ENCODE measurements around the gene PRSS33.

Gene PRSS33

DNA sequence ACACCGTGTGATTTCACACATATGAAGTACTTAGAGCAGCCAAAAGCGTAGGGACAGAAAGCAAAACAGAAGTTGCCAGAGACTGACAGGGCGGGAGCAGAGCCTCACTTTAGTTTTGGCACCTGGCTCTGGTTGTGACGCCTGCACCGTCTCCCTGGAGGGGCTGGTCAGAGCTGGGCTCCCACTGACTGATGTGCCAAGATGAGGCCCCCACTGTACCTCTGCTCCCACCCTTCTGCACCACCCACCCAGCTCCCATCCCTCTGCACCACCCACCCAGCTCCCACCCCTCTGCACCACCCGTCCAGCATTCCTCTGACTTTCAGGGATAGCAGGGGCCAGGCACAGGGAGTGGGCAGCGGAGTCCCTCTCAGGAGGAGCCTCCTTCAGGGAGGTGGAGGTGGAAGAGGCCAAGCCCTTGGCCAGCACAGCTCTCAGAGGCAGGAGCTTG is 26.4 kb upstream of the PRSS33 start:
- Histone ChIP-seq H3K9me3 (ENCODE audit: control insufficient read depth, low read length) (no peaks in the 10 kb centered on the region), H3K27ac (ENCODE audit: insufficient read depth, low read length, poor library complexity, severe bottlenecking) (no peak overlapping the region), H3K4me1 (ENCODE audit: control insufficient read depth, insufficient read depth, low read length, poor library complexity, severe bottlenecking) (no peaks in the 10 kb centered on the region), H3K36me3 (ENCODE audit: control insufficient read depth, insufficient read depth, low read length) (no peaks in the 10 kb centered on the region), H3K4me3 (ENCODE audit: insufficient read depth, low read depth, low read length, poor library complexity, severe bottlenecking) (no peak overlapping the region), H3K27me3 (replicated peaks; ENCODE audit: control insufficient read depth, insufficient read depth, low read length, poor library complexity, severe bottlenecking) (peaks cover under 1% of the 10 kb centered on the region)
- no peak for DNase-seq

DNA sequence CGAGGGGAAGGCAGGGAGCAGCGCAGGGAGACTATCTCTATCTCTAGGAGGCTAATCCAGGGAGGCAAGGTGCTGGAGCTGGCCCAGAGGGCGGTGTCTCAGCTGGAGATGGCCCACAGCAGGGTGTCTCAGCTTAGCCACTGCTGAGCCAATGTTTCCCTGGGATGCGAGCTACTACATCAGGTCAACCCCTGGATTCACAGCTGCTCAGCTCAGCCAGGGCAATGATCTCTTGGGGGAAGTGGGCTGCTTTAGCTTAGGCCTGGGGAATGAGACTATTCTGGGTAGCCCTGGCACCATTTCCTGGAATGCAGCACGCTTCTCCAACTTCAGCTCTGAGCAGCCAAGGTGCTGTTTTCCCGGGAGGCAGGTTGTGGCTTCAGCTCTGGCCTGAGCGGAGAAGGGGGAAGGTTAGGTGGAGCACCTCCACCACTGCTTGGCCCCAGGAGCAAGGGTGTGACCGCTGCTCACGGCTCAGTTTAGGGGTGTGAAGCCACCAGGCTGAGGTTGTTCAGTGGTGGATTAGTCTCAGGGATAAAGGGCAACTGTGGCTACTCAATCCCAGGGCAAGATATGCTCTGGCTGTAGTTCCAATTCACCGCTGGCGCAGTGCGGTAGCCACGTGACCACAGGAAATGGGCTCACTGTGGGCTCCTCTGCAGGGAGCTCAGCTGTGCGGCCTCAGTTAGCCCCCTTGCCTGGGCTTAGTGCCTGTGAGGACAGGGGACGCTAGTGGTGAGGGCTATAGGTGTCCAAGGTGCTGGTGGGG is 24.5 kb upstream of the PRSS33 start:
- no peaks in the 10 kb centered on the region for H3K9me3 ChIP-seq (ENCODE audit: control insufficient read depth, low read length)
- no peak overlapping the region for H3K4me3 ChIP-seq (ENCODE audit: insufficient read depth, low read depth, low read length, poor library complexity, severe bottlenecking)
- H3K27me3 ChIP-seq (replicated peaks; ENCODE audit: control insufficient read depth, insufficient read depth, low read length, poor library complexity, severe bottlenecking) = no peaks in the 10 kb centered on the region
- no peaks in the 10 kb centered on the region for H3K36me3 ChIP-seq (ENCODE audit: control insufficient read depth, insufficient read depth, low read length)
- H3K4me1 ChIP-seq (ENCODE audit: control insufficient read depth, insufficient read depth, low read length, poor library complexity, severe bottlenecking) = no peaks in the 10 kb centered on the region
- DNase-seq = no peak
- H3K27ac ChIP-seq (ENCODE audit: insufficient read depth, low read length, poor library complexity, severe bottlenecking) = no peak overlapping the region

DNA sequence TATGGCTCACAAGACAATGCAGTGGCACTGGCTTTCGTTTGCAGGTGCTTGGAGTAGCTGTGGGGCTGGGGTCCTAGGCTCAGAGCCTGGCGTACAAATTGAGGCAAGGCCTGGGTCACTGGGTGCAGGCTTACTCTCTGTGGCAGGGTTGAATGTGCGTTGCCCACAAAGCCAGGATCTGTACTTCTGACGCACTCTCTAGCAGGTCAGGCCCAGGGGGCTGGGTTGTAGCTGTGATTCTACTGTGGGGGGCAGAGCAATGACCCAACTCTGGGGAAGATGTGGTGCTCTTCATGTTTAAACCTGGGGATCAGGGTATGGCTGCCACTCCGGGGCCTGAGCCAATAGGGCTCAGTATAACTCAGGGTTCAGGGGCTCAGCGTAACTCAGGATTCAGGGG is 23.3 kb upstream of the PRSS33 start:
- Histone ChIP-seq H3K9me3 (ENCODE audit: control insufficient read depth, low read length) (no peaks in the 10 kb centered on the region), H3K36me3 (ENCODE audit: control insufficient read depth, insufficient read depth, low read length) (no peaks in the 10 kb centered on the region), H3K27me3 (replicated peaks; ENCODE audit: control insufficient read depth, insufficient read depth, low read length, poor library complexity, severe bottlenecking) (no peaks in the 10 kb centered on the region), H3K4me3 (ENCODE audit: insufficient read depth, low read depth, low read length, poor library complexity, severe bottlenecking) (no peak overlapping the region), H3K27ac (ENCODE audit: insufficient read depth, low read length, poor library complexity, severe bottlenecking) (no peak overlapping the region), H3K4me1 (ENCODE audit: control insufficient read depth, insufficient read depth, low read length, poor library complexity, severe bottlenecking) (no peaks in the 10 kb centered on the region)
- DNase-seq = no peak

DNA sequence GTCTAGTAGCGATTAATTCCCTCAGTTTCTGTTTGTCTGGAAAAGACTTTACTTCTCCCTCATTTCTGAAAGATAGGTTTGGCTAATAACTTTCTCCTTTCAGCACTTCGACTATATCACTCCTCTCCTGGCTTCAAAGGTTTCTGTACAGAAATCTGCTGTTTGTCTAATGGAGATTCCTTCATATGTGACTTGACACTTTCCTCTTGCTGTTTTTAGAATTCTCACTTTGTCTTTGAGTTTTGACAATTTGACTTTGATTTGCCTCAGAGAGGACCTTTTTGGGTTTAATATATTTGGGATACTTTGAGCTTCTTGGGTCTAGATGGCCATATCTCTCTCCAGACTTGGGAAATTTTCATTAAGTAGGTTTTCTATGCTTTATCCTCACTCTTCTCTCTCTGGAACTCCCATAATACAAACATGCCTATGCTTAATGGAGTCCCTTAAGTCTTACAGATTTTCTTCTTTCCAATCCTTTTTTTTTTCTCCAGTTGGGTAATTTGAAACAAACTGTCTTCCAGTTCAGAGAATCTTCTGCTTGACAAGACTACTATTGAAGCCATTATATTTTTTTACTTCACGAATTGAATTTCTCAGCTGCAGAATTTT is 21.9 kb upstream of the PRSS33 start:
- no peaks in the 10 kb centered on the region for H3K36me3 ChIP-seq (ENCODE audit: control insufficient read depth, insufficient read depth, low read length)
- no peak overlapping the region for H3K4me3 ChIP-seq (ENCODE audit: insufficient read depth, low read depth, low read length, poor library complexity, severe bottlenecking)
- no peak for DNase-seq
- H3K27ac ChIP-seq (ENCODE audit: insufficient read depth, low read length, poor library complexity, severe bottlenecking) = no peak overlapping the region
- no peaks in the 10 kb centered on the region for H3K4me1 ChIP-seq (ENCODE audit: control insufficient read depth, insufficient read depth, low read length, poor library complexity, severe bottlenecking)
- no peaks in the 10 kb centered on the region for H3K27me3 ChIP-seq (replicated peaks; ENCODE audit: control insufficient read depth, insufficient read depth, low read length, poor library complexity, severe bottlenecking)
- peaks cover 2% of the 10 kb centered on the region for H3K9me3 ChIP-seq (ENCODE audit: control insufficient read depth, low read length)

DNA sequence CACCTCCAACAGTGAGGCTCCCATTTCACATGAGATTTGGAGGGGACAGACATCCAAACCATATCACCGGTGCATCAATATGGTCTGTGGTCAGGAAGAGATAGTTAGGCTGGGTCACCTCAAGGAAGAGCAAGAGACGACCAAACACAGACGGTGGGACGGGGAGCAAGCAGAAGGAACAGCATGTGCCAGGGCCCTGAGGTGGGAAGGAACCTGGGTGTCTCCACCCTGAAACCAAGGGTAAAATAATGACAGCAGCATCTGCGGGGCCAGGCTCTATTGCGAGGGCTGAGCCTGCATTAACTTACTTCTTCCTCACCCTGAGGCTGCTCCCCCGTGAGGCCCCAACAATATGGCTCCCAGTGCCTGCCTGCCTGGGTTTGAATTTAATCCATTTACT is 20.8 kb upstream of the PRSS33 start:
- no peaks in the 10 kb centered on the region for H3K36me3 ChIP-seq (ENCODE audit: control insufficient read depth, insufficient read depth, low read length)
- no peak for DNase-seq
- H3K27ac ChIP-seq (ENCODE audit: insufficient read depth, low read length, poor library complexity, severe bottlenecking) = no peak overlapping the region
- no peaks in the 10 kb centered on the region for H3K27me3 ChIP-seq (replicated peaks; ENCODE audit: control insufficient read depth, insufficient read depth, low read length, poor library complexity, severe bottlenecking)
- H3K4me1 ChIP-seq (ENCODE audit: control insufficient read depth, insufficient read depth, low read length, poor library complexity, severe bottlenecking) = no peaks in the 10 kb centered on the region
- H3K9me3 ChIP-seq (ENCODE audit: control insufficient read depth, low read length) = peaks cover 9% of the 10 kb centered on the region
- H3K4me3 ChIP-seq (ENCODE audit: insufficient read depth, low read depth, low read length, poor library complexity, severe bottlenecking) = no peak overlapping the region

DNA sequence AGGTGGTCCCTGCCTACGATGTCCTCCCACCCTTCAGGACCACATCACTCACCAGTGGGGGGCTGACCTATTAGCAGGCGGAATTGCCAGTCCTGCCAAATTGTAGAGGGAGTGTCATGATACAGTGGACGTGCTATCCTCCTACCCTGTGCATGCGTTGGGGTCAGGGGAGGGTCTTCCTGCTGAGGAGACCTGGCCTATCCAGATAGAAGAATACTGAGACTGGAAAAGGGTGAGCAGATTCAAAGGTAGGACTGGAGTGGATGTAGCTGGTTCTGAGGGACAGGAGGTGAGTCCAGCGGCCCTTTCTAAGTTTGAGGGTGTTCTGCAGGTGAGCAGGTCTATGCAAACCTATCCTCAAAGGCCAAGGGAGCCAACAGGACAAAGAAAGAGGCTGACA is 18.9 kb upstream of the PRSS33 start:
- no peak overlapping the region for H3K27ac ChIP-seq (ENCODE audit: insufficient read depth, low read length, poor library complexity, severe bottlenecking)
- H3K36me3 ChIP-seq (ENCODE audit: control insufficient read depth, insufficient read depth, low read length) = no peaks in the 10 kb centered on the region
- no peaks in the 10 kb centered on the region for H3K4me1 ChIP-seq (ENCODE audit: control insufficient read depth, insufficient read depth, low read length, poor library complexity, severe bottlenecking)
- DNase-seq = no peak
- H3K4me3 ChIP-seq (ENCODE audit: insufficient read depth, low read depth, low read length, poor library complexity, severe bottlenecking) = no peak overlapping the region
- H3K27me3 ChIP-seq (replicated peaks; ENCODE audit: control insufficient read depth, insufficient read depth, low read length, poor library complexity, severe bottlenecking) = no peaks in the 10 kb centered on the region
- H3K9me3 ChIP-seq (ENCODE audit: control insufficient read depth, low read length) = peaks cover 9% of the 10 kb centered on the region

DNA sequence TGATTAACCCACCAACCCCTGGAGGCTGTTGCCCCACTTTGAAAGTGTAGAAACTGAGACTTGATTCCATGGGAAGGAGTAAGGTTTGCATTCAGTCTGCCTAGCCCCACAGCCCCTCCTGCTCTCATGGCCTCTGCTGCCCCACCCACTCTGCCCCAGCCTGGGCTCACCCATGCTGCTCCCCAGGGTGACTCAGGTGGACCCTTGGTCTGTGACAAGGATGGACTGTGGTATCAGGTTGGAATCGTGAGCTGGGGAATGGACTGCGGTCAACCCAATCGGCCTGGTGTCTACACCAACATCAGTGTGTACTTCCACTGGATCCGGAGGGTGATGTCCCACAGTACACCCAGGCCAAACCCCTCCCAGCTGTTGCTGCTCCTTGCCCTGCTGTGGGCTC is 17.4 kb upstream of the PRSS33 start:
- peaks cover 9% of the 10 kb centered on the region for H3K9me3 ChIP-seq (ENCODE audit: control insufficient read depth, low read length)
- H3K27me3 ChIP-seq (replicated peaks; ENCODE audit: control insufficient read depth, insufficient read depth, low read length, poor library complexity, severe bottlenecking) = no peaks in the 10 kb centered on the region
- no peak overlapping the region for H3K27ac ChIP-seq (ENCODE audit: insufficient read depth, low read length, poor library complexity, severe bottlenecking)
- no peaks in the 10 kb centered on the region for H3K4me1 ChIP-seq (ENCODE audit: control insufficient read depth, insufficient read depth, low read length, poor library complexity, severe bottlenecking)
- no peak overlapping the region for H3K4me3 ChIP-seq (ENCODE audit: insufficient read depth, low read depth, low read length, poor library complexity, severe bottlenecking)
- H3K36me3 ChIP-seq (ENCODE audit: control insufficient read depth, insufficient read depth, low read length) = no peaks in the 10 kb centered on the region
- DNase-seq = no peak

DNA sequence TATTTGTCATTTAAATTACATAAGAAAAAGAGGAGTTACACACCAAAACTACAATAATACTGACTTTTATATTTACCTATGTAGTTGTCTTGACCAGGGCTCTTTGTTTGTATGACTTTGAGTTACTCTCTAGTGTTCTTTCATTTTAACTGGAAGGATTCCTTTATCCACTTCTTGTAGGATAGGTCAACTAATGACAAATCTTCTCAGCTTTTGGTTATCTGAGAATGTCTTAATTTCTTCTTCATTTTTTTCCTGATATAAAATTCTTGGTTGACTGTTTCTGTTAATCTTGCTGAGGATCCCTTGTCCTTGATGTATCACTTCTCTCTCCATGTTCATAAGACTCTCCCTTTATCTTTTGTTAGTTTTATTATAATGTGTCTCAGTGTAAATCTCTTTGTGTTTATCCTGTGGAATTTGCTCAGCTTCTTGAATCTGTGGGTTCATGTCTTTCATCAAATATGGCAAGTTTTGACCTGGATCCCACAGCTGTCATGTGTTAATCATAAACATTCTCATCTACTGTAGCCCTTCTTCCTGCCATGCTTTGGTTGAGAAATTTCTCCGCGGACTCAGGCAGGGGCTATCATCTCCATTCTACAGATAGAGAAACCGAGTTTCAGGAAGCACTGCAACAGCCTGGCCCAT is 16.3 kb upstream of the PRSS33 start:
- H3K9me3 ChIP-seq (ENCODE audit: control insufficient read depth, low read length) = peaks cover 9% of the 10 kb centered on the region
- no peaks in the 10 kb centered on the region for H3K36me3 ChIP-seq (ENCODE audit: control insufficient read depth, insufficient read depth, low read length)
- no peaks in the 10 kb centered on the region for H3K4me1 ChIP-seq (ENCODE audit: control insufficient read depth, insufficient read depth, low read length, poor library complexity, severe bottlenecking)
- no peak overlapping the region for H3K27ac ChIP-seq (ENCODE audit: insufficient read depth, low read length, poor library complexity, severe bottlenecking)
- no peaks in the 10 kb centered on the region for H3K27me3 ChIP-seq (replicated peaks; ENCODE audit: control insufficient read depth, insufficient read depth, low read length, poor library complexity, severe bottlenecking)
- H3K4me3 ChIP-seq (ENCODE audit: insufficient read depth, low read depth, low read length, poor library complexity, severe bottlenecking) = no peak overlapping the region
- DNase-seq = no peak

DNA sequence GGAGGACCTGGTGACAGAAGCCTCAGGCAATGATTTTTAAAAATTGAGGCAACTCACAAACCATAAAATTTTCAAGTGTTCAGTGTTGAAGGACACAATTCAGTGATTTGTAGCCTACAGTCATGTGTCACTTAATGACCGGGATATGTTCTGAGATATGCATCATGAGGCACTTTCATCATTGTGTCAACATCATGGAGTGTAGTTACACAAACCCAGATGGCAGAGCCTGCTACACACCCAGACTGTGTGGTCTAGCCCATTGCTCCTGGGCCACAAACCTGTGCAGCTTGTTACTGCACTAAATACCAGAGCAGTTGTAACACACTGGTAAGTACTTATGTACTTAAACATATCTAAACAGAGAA is 12.5 kb upstream of the PRSS33 start:
- no peaks in the 10 kb centered on the region for H3K36me3 ChIP-seq (ENCODE audit: control insufficient read depth, insufficient read depth, low read length)
- H3K4me1 ChIP-seq (ENCODE audit: control insufficient read depth, insufficient read depth, low read length, poor library complexity, severe bottlenecking) = no peaks in the 10 kb centered on the region
- H3K9me3 ChIP-seq (ENCODE audit: control insufficient read depth, low read length) = peaks cover 9% of the 10 kb centered on the region
- no peak overlapping the region for H3K27ac ChIP-seq (ENCODE audit: insufficient read depth, low read length, poor library complexity, severe bottlenecking)
- no peaks in the 10 kb centered on the region for H3K27me3 ChIP-seq (replicated peaks; ENCODE audit: control insufficient read depth, insufficient read depth, low read length, poor library complexity, severe bottlenecking)
- DNase-seq = no peak
- H3K4me3 ChIP-seq (ENCODE audit: insufficient read depth, low read depth, low read length, poor library complexity, severe bottlenecking) = no peak overlapping the region

DNA sequence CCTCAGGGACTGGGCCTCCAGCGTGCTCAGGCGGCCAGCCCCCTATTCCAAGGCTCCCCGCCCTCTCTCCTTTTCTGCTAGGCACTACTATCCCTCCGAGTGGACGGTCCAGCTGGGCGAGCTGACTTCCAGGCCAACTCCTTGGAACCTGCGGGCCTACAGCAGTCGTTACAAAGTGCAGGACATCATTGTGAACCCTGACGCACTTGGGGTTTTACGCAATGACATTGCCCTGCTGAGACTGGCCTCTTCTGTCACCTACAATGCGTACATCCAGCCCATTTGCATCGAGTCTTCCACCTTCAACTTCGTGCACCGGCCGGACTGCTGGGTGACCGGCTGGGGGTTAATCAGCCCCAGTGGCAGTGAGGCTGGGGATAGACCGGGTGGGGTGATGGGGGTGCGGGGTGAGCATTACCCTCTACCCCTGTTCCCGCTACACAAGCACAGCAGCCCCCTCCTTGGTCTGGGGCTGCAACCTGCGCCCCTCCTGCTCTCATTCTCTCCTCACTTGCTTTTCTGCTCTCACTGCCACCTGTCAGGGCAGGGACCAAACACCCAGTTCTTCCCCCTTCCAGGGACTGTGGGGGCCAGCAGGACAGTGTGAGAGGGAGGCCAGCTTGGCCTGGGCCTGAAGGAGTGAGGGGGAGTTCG is 12.0 kb upstream of the PRSS33 start:
- Histone ChIP-seq H3K9me3 (ENCODE audit: control insufficient read depth, low read length) (peaks cover 7% of the 10 kb centered on the region), H3K27ac (ENCODE audit: insufficient read depth, low read length, poor library complexity, severe bottlenecking) (no peak overlapping the region), H3K4me3 (ENCODE audit: insufficient read depth, low read depth, low read length, poor library complexity, severe bottlenecking) (no peak overlapping the region), H3K36me3 (ENCODE audit: control insufficient read depth, insufficient read depth, low read length) (no peaks in the 10 kb centered on the region), H3K4me1 (ENCODE audit: control insufficient read depth, insufficient read depth, low read length, poor library complexity, severe bottlenecking) (no peaks in the 10 kb centered on the region), H3K27me3 (replicated peaks; ENCODE audit: control insufficient read depth, insufficient read depth, low read length, poor library complexity, severe bottlenecking) (no peaks in the 10 kb centered on the region)
- no peak for DNase-seq
